Stimulated activated naive CD4-positive, alpha-beta T cell (primary cell): ENCODE results near the gene HSP90AA1.
"Not testable (repeated sequence)": the region's sequence is repeated elsewhere in the genome, so short reads cannot be mapped to it uniquely, and the experiment has no call there.

Experiments used
- DNase-seq, 6 experiments: peaks; one replicate each; lab custom pipeline; 2025; lab: John Stamatoyannopoulos, UW

HSP90AA1 gene

DNA sequence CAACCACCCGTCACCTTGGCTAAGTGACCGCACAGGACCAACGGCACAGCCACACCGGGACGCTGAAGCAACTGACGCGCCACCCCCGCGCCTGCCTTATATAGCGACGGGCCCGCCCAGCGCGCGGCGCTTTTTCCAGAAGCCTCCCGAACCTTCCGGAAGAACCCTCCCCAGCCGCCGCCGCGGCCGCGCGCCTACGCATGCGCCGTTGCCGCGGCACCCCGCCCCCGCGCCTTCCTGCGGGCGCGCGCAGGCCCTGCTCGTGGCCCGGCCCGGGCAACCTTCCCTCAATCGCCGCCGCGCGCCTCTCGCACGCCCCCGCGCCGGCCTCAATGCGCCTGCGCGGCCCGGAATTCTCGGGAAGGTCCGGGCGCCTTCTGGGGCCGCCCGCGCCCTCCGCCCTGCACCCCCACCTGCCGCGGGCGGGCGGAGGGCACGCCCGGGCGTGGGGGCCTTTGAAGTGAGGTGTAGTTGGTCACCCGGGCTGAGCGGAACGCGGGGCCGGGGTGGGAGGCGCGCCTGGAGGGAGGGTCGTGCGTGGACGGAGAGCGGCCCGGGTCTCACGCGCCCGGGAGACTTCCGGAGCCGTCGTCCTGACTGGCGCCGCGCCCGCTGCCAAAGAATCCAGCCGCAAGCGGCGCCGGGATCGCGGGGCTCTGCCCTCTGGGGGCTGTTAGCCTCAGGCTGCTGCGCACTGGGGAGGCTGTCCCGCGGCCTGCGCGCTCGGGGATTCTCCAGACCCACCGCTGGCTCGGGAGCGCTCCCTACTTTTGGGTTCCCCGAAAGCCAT lies at the start of gene HSP90AA1:
HSP90AA1 (minus strand) TSS at position 73 of the 790 bp plus-strand sequence. CDS start 666 bp downstream, outside the sequence.
- peak; percentile 87 to 96 (median 94) for DNase-seq

DNA sequence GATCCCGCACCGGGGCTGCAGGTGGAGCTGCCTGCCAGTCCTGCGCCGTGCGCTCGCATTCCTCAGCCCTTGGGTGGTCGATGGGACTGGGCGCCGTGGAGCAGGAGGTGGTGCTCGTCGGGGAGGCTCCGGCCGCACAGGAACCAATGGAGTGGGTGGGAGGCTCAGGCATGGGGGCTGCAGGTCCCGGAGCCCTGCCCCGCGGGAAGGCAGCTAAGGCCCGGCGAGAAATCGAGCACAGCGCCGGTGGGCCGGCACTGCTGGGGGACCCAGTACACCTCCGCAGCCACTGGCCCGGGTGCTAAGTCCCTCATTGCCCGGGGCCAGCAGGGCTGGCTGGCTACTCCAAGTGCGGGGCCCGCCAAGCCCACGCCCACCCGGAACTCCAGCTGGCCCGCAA lies 48.6 kb upstream of the HSP90AA1 start:
- DNase-seq, result not testable (repeated sequence)

DNA sequence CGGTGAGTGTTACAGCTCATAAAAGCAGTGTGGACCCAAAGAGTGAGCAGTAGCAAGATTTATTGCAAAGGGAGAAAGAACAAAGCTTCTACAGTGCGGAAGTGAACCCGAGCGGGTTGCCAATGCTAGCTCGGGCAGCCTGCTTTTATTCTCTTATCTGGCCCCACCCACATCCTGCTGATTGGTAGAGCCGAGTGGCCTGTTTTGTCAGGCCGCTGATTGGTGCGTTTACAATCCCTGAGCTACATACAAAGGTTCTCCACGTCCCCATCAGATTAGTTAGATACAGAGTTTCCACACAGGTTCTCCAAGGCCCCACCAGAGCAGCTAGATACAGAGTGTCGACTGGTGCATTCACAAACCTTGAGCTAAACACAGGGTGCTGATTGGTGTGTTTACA lies 47.9 kb upstream of the HSP90AA1 start:
- not testable (repeated sequence) for DNase-seq

DNA sequence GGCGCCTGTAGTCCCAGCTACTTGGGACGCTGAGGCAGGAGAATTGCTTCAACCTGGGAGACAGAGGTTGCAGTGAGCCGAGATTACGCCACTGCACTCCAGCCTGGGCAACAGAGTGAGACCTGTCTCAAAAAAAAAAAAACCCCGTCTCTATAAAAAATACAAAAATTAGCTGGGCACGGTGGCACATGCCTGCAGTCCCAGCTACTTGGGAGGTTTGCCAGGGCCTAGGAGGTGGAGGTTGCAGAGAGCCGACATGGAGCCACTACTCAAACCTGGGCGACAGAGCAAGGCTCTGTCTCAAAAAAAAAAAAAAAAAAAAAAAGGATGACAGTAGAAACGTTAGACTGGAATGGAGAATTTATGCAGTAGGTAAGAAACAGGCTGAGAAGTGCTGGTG lies 47.2 kb upstream of the HSP90AA1 start:
- not testable (repeated sequence) for DNase-seq

DNA sequence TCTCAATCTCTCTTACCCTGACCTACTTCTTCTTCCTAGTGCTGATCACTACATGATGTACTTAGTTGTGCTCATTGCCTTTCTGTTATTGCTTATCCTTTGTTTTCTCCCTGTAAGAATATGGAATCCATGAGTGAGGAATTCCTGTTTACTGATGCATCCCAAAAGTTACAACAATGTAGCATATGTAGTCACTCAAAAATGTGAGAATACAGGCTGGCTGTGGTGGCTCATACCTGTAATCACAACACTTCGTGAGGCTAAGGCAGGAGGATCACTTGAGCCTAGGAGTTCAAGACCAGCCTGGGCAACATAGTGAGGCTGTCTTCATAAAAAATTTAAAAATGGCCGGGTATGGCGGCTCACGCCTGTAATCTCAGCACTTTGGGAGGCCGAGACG lies 44.9 kb upstream of the HSP90AA1 start:
- DNase-seq, result no peak

DNA sequence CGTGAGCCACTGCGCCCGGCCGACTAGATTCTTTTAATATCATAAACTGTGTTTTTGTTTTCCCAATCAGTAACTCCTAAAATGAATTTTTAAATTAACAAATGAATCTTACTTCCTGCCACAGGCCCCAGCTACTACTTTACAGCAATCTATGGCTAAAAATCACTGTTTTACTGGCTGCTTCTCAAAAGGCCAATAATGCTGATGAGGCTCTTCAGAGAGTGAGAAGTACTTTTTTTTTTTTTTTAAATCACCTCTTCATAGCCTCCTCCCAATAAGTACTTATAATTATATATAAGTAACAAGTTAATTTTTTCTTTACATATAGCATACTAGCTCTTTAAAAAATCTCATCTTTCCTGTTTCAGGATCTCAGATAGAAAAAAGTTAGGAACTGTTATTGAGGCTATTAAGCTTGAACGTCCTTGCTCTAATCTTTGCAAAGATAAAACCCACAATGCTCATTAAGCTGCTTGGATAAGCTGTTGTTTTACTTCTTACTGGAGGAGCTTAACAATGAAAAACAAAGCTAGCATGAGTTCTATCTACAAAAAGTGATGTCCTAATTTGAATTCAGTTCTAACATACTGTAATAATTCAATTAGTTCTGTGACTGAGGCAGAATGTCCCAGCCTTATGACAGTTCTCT lies 40.1 kb upstream of the HSP90AA1 start:
- DNase-seq, result no peak

DNA sequence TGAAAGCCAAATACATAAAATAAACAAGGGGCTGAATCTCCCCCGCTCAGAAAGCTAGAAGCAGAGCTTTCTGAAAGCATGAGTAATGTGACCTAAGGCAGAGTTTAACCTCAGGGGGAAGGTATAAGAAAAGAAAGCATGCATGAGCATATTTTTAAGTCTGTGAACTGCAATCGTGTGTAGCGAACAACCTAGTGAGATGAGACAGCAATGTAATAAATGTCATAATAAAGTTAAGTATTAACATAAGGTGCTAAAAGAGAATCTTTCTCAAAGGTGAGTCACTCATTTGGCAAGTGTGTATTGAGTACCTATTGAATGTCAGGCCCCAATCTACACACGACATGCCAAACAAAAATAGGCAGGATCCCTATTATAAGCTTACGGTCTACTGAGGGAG lies 38.7 kb upstream of the HSP90AA1 start:
- DNase-seq, result no peak

DNA sequence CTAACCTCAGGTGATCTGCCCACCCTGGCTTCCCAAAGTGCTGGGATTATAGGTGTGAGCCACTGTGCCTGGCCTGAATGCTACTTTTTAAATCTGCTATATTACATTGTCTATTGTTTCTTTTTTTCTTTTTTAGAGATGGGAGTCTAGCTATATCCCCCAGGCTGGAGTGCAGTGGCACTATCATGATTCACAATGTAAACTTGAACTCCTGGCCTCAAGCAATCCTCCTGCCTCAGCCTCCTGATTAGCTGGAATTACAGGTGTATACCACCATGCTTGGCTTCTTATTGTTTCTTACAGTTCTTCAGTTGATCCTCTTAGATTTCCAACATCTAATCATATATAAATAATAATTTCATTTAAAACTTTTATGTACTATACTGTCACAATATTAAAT lies 37.6 kb upstream of the HSP90AA1 start:
- DNase-seq, result no peak

DNA sequence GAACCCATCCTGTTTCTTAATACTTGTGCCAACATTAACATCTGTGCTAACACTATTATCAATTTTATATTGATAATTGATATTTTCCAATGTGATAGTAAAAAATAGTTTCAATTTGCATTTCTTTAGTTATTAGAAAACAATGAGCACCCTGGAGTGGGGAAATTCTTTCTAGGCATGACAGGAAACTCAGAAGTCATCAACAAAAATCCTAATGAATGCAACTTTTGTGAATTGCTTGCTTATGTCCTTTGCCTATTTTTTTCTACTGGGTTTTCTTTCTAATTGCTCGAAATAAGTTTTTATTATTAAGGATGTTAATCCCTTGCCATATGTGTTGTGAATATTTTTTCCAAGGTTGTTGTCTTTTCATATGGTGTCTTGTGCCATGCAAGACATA lies 34.7 kb upstream of the HSP90AA1 start:
- DNase-seq, result no peak

DNA sequence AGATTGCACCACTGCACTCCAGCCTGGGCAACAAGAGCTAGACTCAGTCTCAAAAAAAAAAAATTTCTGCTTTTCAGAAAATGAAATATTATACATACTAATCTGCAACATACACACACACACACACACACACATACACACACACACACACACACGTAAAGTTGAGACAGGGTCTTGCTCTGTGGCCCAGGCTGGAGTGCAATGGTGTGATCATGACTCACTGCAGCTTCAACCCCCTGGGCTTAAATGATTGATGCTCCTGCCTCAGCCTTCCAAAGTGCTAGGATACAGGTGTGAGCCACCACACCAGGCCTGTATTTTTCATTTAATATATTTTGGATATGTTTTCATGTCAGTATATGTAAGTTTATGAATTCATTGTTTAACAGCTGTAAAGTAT lies 34.0 kb upstream of the HSP90AA1 start:
- DNase-seq, result no peak

DNA sequence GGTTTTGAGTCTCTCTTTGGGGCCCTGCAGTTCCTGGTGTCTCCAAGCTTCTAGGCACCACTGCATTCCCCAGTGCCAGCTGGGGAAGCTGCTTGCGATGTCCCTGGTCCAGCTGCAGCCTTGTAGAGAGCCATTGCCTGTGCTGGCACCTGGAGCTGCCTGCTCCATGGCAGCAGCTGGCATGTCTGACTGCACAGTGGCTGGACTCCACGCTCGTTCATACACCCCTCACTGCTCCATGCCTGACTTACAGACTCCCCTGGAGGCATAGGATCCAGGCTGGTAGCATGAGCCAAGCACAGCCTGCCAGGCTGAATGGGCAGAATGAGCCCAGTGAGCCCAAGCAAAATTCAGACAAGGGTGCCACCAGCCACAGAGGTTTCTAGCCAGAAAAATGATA lies 31.0 kb upstream of the HSP90AA1 start:
- DNase-seq, result no peak

DNA sequence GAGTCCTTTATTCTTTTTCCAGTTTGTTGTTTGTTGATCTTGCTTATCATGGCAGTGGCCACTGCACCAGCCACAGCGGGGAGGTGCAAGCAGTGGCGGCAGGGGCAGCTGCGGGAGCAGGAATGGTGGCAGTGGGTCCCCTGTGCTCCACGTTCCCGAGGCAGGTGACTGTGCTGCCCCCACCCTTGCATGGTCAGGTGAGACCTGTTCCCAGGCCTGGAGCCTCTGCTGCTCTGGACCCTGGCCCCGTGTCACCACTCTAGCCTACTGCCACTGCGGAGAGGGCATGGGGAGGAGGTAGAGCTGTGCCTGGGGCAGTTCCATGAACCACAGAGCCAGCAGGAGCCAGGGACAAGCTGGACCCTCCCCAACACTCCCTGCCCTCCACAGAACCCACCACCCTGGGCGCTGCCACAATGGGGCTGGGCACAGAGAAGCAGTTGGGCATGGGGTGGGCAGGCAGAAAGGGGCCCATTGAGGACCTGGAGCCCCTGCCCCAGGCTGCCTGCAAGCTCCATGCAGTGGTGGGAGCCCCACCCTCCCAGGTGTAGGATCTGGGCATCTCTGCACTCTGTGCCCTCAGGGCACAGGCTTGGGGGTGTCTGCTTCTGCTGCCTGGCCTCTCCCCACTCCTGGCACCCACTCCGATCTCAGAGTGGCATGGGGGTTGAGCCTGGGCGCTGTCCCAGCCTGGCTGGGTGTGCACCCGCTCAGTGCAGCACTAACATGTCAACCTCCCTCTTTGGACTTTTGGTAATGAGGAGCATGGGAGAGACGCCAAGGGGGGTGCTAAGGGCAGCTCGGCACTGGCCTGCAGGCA lies 29.7 kb upstream of the HSP90AA1 start:
- DNase-seq, result no peak

DNA sequence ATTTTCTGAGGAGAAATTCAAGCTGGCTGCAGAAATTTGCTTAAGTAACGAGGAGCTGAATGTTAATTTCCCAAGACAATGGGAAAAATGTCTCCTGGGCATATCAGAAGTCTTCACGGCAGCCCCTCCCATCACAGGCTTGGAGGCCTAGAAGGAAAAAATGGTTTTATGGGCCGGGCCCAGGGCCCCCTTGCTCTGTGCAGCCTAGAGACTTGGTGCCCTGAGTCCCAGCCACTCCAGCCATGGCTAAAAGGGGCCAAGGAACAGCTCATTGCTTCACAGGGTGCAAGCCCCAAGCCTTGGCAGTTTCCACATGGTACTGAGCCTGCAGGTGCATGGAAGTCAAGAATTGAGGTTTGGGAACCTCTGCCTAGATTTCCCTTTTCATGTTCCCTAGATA lies 24.3 kb upstream of the HSP90AA1 start:
- no peak for DNase-seq

DNA sequence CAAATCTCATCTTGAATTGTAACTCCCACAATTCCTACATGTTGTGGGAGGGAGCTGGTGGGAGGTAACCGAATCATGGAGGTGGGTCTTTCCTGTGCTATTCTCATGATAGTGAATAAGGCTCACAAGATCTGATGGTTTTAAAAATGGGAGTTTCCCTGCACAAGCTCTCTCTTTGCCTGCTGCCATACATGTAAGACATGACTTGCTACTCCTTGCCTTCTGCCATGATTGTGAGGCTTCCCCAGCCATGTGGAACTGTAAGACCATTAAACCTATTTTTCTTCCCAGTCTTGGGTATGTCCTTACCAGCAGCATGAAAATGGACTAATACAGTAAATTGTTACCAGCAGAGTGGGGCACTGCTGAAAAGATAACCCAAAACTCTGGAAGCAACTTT lies 22.5 kb upstream of the HSP90AA1 start:
- DNase-seq, result not testable (repeated sequence)

DNA sequence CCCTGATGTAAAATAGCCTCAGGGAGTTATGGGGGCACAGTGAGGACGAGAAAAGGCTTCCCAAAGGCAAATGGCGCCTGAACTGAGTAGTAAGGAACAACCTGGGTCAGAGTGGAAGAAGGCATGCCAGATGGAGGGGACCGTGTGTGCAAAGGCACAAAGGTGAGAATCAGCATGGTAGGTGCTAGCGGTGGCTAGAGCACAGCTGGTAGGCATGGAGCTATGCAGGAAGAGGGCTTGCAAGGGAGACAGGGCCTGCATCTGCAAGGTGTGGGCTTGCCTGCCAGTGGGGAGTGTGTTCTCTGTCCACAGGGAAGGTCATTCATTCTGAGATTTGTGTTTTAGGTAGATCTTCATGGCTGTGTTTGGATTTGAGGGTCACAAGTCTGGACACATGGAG lies 18.5 kb upstream of the HSP90AA1 start:
- DNase-seq, result no peak

DNA sequence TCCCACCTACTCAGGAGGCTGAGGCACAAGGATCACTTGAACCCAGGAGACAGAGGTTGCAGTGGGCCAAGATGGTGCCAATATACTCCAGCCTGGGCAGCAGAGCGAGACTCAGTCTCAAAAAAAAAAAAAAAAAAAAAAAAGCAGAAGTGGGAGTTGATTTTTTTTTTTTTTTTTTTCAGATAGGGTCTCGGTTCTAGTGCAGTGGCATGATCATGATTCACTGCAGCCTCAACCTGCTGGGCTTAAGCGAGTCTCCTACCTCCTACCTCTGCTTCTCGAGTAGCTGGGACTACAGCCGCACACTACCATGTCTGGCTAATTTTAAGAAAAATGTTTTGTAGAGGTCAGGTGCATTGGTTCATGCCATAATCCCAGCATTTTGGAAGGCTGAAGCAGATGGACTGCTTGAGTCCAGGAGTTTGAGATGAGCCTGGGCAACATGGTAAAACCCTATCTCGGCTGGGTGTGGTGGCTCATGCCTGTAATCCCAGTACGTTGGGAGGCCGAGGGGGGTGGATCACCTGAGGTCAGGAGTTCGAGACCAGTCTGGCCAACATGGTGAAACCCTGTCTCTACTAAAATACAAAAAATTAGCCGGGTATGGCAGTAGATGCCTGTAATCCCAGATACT lies 16.3 kb upstream of the HSP90AA1 start:
- no peak for DNase-seq

DNA sequence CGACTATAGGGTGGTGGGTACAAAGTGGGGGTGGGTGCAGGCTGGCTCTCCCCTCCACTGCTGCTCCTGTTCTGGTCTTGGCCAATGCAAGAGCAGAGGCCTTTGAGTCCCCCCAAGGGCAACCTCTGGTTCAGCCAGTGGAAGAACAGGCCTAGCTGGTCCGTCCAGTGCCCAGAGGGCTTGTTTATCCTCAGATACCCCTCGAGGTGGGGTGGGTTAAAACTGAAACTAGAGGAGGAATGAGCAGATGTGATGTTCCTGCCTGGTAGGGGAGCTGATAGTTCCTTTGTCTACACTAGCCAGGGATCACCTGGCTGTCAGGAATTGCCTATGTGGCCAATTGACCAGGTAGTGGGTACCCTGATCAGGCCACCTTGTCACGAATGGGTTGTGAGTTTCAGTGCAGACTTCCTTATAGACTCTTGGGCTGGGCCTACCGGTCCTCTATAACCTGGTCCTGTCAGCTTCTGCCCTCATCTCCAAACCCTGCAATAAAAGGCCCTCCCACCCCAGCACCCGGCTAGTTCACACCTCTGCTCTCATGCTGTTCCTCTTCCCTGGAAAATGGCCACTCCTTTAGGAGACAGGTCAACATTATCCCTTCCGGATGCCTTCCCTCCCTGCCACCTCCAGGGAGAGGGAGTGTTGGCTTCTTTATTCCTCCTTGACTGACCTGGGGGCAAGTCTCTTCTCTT lies 10.7 kb upstream of the HSP90AA1 start:
- no peak for DNase-seq

DNA sequence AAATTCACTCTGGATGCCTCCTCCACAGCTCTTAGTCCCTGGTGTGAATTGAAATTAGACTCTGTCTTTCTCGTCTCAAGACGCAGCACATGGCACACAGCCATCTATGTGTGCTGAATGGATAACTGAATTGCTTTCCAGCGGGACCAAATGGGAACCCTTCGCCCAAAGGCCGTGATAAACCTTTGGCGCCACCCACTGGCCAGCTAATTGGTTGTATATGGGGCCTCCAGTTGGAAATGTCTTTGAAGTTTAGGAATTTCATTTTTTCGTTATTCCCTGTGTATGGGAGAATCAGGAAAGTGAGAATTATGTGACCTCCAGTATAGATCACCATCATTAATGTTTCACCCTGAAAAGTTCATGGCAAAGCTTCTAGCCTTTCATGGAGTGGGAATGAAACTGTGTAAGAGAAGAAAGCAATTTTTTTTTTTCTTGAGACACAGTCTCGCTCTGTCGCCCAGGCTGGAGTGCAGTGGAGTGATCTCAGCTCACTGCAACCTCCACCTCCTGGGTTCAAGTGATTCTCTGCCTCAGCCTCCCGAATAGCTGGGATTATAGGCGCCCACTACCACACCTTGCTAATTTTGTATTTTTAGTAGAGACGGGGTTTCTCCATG lies 9.8 kb upstream of the HSP90AA1 start:
- peak; percentile 8 to 60 (median 46) for DNase-seq

DNA sequence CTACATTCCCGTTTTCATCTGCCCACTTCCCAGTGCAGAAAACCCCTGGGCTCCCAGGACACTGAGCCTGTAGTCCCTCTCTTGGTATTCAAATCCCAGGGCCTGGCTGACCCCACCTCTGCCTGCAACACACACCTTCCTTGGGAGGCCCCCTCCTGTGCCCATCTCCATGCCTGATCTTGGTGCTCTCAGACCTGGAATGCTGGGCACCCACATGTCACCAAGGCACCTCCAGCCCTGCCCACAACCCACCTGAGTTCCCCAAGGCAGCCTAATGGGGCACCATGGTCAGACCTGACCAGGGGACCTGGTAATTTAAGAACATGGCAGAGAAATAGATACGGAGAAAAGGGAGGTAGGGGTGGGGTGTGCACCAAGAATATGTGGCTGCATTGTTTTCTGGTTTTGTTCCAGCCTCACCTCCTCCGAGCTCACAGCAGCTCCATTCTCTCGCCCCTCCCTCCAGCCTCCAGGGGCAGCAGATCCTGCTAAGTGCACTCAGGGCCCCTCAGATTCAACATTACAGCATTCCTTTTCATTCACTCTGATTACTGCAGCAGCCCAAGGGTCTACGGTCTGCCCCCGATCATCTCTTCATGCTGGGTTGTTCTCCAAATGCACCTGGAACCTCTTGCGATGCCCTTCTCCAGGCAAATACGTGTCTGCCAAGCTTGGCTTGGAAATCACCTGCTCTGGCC lies 9.2 kb upstream of the HSP90AA1 start:
- no peak for DNase-seq

DNA sequence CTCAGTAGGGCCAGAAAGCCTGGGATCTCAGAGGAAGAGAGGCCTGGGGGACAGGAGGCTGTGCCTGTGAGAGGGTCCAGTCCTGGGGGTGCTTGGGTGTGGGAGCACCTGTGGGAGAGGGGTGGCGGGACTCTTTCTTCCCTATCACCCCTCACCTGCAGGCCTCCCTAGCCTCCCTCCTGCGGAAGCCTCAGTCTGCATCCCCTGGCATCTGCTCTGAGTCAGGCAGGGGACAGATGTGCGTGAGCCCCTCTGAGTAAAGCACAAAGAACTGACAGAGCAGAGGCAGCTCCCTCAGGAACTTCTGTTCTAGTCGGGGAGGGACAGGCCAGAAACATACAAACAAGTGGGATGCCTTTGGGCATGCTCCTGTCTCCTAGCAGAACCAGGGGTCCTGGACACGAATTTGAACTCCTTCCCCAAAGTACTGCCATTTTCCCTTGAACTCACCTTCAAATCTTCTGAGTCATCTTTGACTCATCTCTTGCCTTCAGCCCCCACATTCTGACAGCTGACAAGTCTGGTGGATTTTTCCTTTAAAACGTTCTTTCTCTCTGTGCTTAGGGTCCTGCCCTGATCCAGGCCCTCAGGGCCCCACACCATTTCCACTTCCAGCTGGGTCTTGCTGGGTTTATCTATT lies 8.5 kb upstream of the HSP90AA1 start:
- no peak for DNase-seq
